ENCODE data around the gene LRFN2.

DNA sequence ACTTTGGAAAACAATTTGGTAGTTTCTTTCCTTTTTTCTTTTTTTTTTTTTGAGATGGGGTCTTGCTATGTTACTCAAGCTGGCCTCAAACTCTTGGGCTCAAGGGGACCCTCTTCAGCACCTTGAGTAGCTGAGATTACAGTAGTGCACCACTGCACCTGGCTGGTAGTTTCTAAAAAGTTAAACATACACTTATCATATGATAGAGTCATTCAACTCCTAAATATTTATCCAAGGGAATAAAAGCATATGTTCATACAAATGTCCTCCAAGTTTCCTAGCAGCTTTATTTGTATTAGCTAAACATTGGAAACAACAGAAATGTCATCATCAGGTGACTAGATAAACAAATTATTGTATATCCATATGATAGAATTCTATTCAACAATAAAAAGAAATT lies 213.9 kb downstream of the LRFN2 start:
- TF ChIP-seq, protein P1, sequence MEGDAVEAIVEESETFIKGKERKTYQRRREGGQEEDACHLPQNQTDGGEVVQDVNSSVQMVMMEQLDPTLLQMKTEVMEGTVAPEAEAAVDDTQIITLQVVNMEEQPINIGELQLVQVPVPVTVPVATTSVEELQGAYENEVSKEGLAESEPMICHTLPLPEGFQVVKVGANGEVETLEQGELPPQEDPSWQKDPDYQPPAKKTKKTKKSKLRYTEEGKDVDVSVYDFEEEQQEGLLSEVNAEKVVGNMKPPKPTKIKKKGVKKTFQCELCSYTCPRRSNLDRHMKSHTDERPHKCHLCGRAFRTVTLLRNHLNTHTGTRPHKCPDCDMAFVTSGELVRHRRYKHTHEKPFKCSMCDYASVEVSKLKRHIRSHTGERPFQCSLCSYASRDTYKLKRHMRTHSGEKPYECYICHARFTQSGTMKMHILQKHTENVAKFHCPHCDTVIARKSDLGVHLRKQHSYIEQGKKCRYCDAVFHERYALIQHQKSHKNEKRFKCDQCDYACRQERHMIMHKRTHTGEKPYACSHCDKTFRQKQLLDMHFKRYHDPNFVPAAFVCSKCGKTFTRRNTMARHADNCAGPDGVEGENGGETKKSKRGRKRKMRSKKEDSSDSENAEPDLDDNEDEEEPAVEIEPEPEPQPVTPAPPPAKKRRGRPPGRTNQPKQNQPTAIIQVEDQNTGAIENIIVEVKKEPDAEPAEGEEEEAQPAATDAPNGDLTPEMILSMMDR (conservative IDR thresholded peaks at IDR 0.05; ENCODE audit: low read depth, low read length) = no peak
- TF ChIP-seq EZH2 (IDR thresholded peaks at IDR 0.05; ENCODE audit: borderline replicate concordance, low read depth, low read length, poor library complexity, severe bottlenecking) = no peak
